UCSD-AML1 (cell line): ENCODE results near the gene WNT5B.

Experiments used
- DNase-seq: peaks from one replicate; lab custom pipeline; 2025; ENCODE audit not compliant: unreplicated experiment; lab: John Stamatoyannopoulos, UW

WNT5B gene

GRCh38 chr12:1647285-1647669 lies 18.2 kb downstream of the WNT5B start:
- no peak for DNase-seq

- DNase-seq: no peak
These were observed 21.4 kb downstream of the WNT5B start for GRCh38 chr12:1650260-1650977.

GRCh38 chr12:1650978-1651361 lies 21.9 kb downstream of the WNT5B start:
- no peak for DNase-seq

GRCh38 chr12:1651946-1652345 lies 22.9 kb downstream of the WNT5B start:
- DNase-seq: no peak

- DNase-seq: no peak
These were observed 26.3 kb downstream of the WNT5B start for GRCh38 chr12:1655225-1655788.

- no peak for DNase-seq
These were observed 27.9 kb downstream of the WNT5B start for GRCh38 chr12:1656902-1657301.

GRCh38 chr12:1657688-1658087 lies 28.7 kb downstream of the WNT5B start:
- DNase-seq: no peak

GRCh38 chr12:1660304-1661187 lies 31.5 kb downstream of the WNT5B start:
- no peak for DNase-seq

GRCh38 chr12:1661553-1662335 lies 32.7 kb downstream of the WNT5B start:
- DNase-seq: peak; percentile 90

- no peak for DNase-seq
These were observed 33.9 kb downstream of the WNT5B start for GRCh38 chr12:1662761-1663439.

GRCh38 chr12:1663440-1664132 lies 34.6 kb downstream of the WNT5B start:
- no peak for DNase-seq

GRCh38 chr12:1665366-1665765 lies 36.3 kb downstream of the WNT5B start:
- no peak for DNase-seq

- DNase-seq: no peak
These were observed 37.2 kb downstream of the WNT5B start for GRCh38 chr12:1666215-1666614.

- DNase-seq: no peak
These were observed 37.7 kb downstream of the WNT5B start for GRCh38 chr12:1666685-1667162.

GRCh38 chr12:1668833-1669543 lies 40.0 kb downstream of the WNT5B start:
- no peak for DNase-seq

- DNase-seq: no peak
These were observed 41.6 kb downstream of the WNT5B start for GRCh38 chr12:1670358-1671268.

GRCh38 chr12:1676043-1676442 lies 47.0 kb downstream of the WNT5B start:
- no peak for DNase-seq

GRCh38 chr12:1680804-1681492 lies 51.9 kb downstream of the WNT5B start:
- DNase-seq: no peak
